Activated CD4-positive, alpha-beta T cell treated with anti-CD3 and anti-CD28 coated beads, Interleukin-2, amount 50 U/mL, for 48 hours (primary cell): ENCODE results near the gene PRSS33.

Source experiments
- DNase-seq, 2 experiments: peaks; one replicate each; pipeline ENCODE4 v3.0.0-alpha.2; 2020

Gene PRSS33

GRCh38 chr16:2757344-2757743 is 30.0 kb downstream of the PRSS33 start:
- no peak for DNase-seq

- DNase-seq: no peak
Observed at GRCh38 chr16:2756288-2757015, 30.9 kb downstream of the PRSS33 start.

- no peak for DNase-seq
Observed at GRCh38 chr16:2755158-2755557, 32.2 kb downstream of the PRSS33 start.

GRCh38 chr16:2753733-2754020 is 33.7 kb downstream of the PRSS33 start:
- no peak for DNase-seq

GRCh38 chr16:2752850-2753732 is 34.3 kb downstream of the PRSS33 start:
- peak; percentile 77 to 80 for DNase-seq

GRCh38 chr16:2752035-2752849 is 35.1 kb downstream of the PRSS33 start, which contains the start of gene SRRM2:
Gene SRRM2, plus strand, starts transcription at chr16:2752638. Its CDS starts 3,727 bp downstream, at chr16:2756365.
- DNase-seq: peak; percentile 93 to 95

- no peak for DNase-seq
Observed at GRCh38 chr16:2751577-2752034, 35.8 kb downstream of the PRSS33 start.

GRCh38 chr16:2749936-2750335 is 37.4 kb downstream of the PRSS33 start:
- DNase-seq: no peak

GRCh38 chr16:2749476-2749875 is 37.9 kb downstream of the PRSS33 start:
- no peak for DNase-seq

- DNase-seq: no peak
Observed at GRCh38 chr16:2748757-2749455, 38.5 kb downstream of the PRSS33 start.

- no peak for DNase-seq
Observed at GRCh38 chr16:2745961-2746360, 41.4 kb downstream of the PRSS33 start.

- no peak for DNase-seq
Observed at GRCh38 chr16:2745116-2745890, 42.1 kb downstream of the PRSS33 start.

GRCh38 chr16:2744711-2745110 is 42.6 kb downstream of the PRSS33 start:
- no peak for DNase-seq

- DNase-seq: no peak
Observed at GRCh38 chr16:2743007-2743810, 44.2 kb downstream of the PRSS33 start.

GRCh38 chr16:2742323-2743006 is 44.9 kb downstream of the PRSS33 start:
- DNase-seq: no peak

GRCh38 chr16:2741168-2741567 is 46.2 kb downstream of the PRSS33 start:
- DNase-seq: no peak

GRCh38 chr16:2740476-2740875 is 46.9 kb downstream of the PRSS33 start:
- DNase-seq: no peak

- DNase-seq: no peak
Observed at GRCh38 chr16:2739625-2740430, 47.5 kb downstream of the PRSS33 start.

GRCh38 chr16:2738615-2739014 is 48.7 kb downstream of the PRSS33 start:
- DNase-seq: no peak
